Measurements from ENCODE around the gene DAZAP2.
"Not testable (repeated sequence)": the region's sequence is repeated elsewhere in the genome, so short reads cannot be mapped to it uniquely, and the experiment has no call there.

Gene DAZAP2

GRCh38 chr12:51217133-51217967, 21.3 kb upstream of the DAZAP2 start:
- in situ Hi-C loops (cut with HindIII; ENCODE audit: low sequenced_read_pairs) = no loop called here

GRCh38 chr12:51217968-51218606, 20.5 kb upstream of the DAZAP2 start, which contains the start of gene POU6F1:
POU6F1 (minus strand) TSS chr12:51218062; CDS start chr12:51206836, 11,226 bp downstream.
- in situ Hi-C loops (cut with HindIII; ENCODE audit: low sequenced_read_pairs) = no loop called here

- in situ Hi-C loops (cut with HindIII; ENCODE audit: low sequenced_read_pairs) = no loop called here
Measured at GRCh38 chr12:51218607-51219161, 19.9 kb upstream of the DAZAP2 start.

GRCh38 chr12:51219322-51219721, 19.3 kb upstream of the DAZAP2 start:
- in situ Hi-C loops (cut with HindIII; ENCODE audit: low sequenced_read_pairs) = no loop called here

GRCh38 chr12:51219857-51220256, 18.8 kb upstream of the DAZAP2 start:
- in situ Hi-C loops (cut with HindIII; ENCODE audit: low sequenced_read_pairs) = not testable (repeated sequence)

GRCh38 chr12:51222461-51222860, 16.2 kb upstream of the DAZAP2 start:
- in situ Hi-C loops (cut with HindIII; ENCODE audit: low sequenced_read_pairs) = no loop called here

- in situ Hi-C loops (cut with HindIII; ENCODE audit: low sequenced_read_pairs) = no loop called here
Measured at GRCh38 chr12:51224625-51225024, 14.0 kb upstream of the DAZAP2 start.

GRCh38 chr12:51225234-51225633, 13.4 kb upstream of the DAZAP2 start:
- in situ Hi-C loops (cut with HindIII; ENCODE audit: low sequenced_read_pairs) = no loop called here

GRCh38 chr12:51225771-51226170, 12.9 kb upstream of the DAZAP2 start:
- in situ Hi-C loops (cut with HindIII; ENCODE audit: low sequenced_read_pairs) = no loop called here

GRCh38 chr12:51227112-51227511, 11.5 kb upstream of the DAZAP2 start:
- in situ Hi-C loops (cut with HindIII; ENCODE audit: low sequenced_read_pairs) = not testable (repeated sequence)

- in situ Hi-C loops (cut with HindIII; ENCODE audit: low sequenced_read_pairs) = no loop called here
Measured at GRCh38 chr12:51227962-51228361, 10.7 kb upstream of the DAZAP2 start.

GRCh38 chr12:51229116-51229809, 9.4 kb upstream of the DAZAP2 start:
- in situ Hi-C loops (cut with HindIII; ENCODE audit: low sequenced_read_pairs) = no loop called here

- in situ Hi-C loops (cut with HindIII; ENCODE audit: low sequenced_read_pairs) = no loop called here
Measured at GRCh38 chr12:51232642-51233041, 6.0 kb upstream of the DAZAP2 start.

GRCh38 chr12:51234530-51234929, 4.1 kb upstream of the DAZAP2 start:
- in situ Hi-C loops (cut with HindIII; ENCODE audit: low sequenced_read_pairs) = no loop called here

- in situ Hi-C loops (cut with HindIII; ENCODE audit: low sequenced_read_pairs) = no loop called here
Measured at GRCh38 chr12:51238037-51238509, 553 bp upstream of the DAZAP2 start.

- in situ Hi-C loops (cut with HindIII; ENCODE audit: low sequenced_read_pairs) = no loop called here
Measured at GRCh38 chr12:51240971-51241370, 2.3 kb downstream of the DAZAP2 start.

GRCh38 chr12:51242120-51242519, 3.5 kb downstream of the DAZAP2 start:
- in situ Hi-C loops (cut with HindIII; ENCODE audit: low sequenced_read_pairs) = no loop called here

- in situ Hi-C loops (cut with HindIII; ENCODE audit: low sequenced_read_pairs) = no loop called here
Measured at GRCh38 chr12:51242876-51243275, 4.2 kb downstream of the DAZAP2 start.

GRCh38 chr12:51244269-51244668, 5.6 kb downstream of the DAZAP2 start:
- in situ Hi-C loops (cut with HindIII; ENCODE audit: low sequenced_read_pairs) = no loop called here

- in situ Hi-C loops (cut with HindIII; ENCODE audit: low sequenced_read_pairs) = no loop called here
Measured at GRCh38 chr12:51245476-51246253, 7.0 kb downstream of the DAZAP2 start.

Measured in DLD1 (cell line).